C4-2B (cell line): Measurements from ENCODE around the gene TRMT61B.

Source experiments
- CTCF ChIP-seq: fragments of 450-650 bp; conservative IDR thresholded peaks from 2 replicates; pipeline ENCODE4 v1.5.1; 2017; ENCODE audit warnings: mild to moderate bottlenecking
- ZFX ChIP-seq: fragments of 450-650 bp; IDR thresholded peaks from 2 replicates; pipeline ENCODE4 v1.6.1; 2017

GRCh38 chr2:28904802-28905457 lies 34.8 kb upstream of the TRMT61B start:
- TF ChIP-seq CTCF (no peak), ZFX (no peak)
